Erythroblast (primary cell): Measurements from ENCODE around the gene CLASP1.
A peak's percentile ranks its signal among the peaks of the same experiment; 100 is the strongest.
"Not testable (repeated sequence)": the region's sequence is repeated elsewhere in the genome, so short reads cannot be mapped to it uniquely, and the experiment has no call there.

Experiments
- DNase-seq, 2 experiments: peaks; one replicate each; lab custom pipeline; 2025; lab: John Stamatoyannopoulos, UW
- GATA1 ChIP-seq: IDR thresholded peaks from 2 replicates; pipeline ENCODE4 v1.6.1; 2011; ENCODE audit warnings: low read depth, mild to moderate bottlenecking, control low read depth, low read length, moderate library complexity
- POLR2A ChIP-seq: IDR thresholded peaks from 2 replicates; pipeline ENCODE4 v1.6.1; 2011; ENCODE audit warnings: mild to moderate bottlenecking, low read length

CLASP1 gene

DNA sequence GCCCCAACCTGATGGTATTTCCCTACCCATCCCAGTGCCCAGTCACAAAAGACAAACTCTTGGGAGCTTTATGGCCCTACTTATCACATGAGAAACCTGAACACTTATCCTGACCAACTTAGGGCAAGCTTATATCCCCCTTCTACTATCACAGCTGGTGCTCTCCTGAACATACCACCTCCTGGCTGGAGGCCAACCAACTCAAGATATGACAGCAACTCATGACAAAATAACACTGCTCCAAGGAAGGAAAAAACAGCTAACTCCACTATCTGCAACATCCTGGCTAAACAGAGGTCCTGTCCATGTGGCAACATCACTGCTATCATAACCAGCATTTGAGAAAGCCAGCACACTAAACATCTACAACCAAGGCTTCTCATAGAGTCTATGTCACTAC, 20.9 kb upstream of the CLASP1 start:
- DNase-seq, result peak; percentile 8 to 35
- TF ChIP-seq POLR2A (no peak), GATA1 (no peak)

- TF ChIP-seq POLR2A (no peak), GATA1 (no peak)
- DNase-seq, result no peak
Observed at GRCh38 chr2:121667618-121668017, 18.4 kb upstream of the CLASP1 start.

GRCh38 chr2:121666042-121666441, 16.8 kb upstream of the CLASP1 start:
- no peak for DNase-seq

DNA sequence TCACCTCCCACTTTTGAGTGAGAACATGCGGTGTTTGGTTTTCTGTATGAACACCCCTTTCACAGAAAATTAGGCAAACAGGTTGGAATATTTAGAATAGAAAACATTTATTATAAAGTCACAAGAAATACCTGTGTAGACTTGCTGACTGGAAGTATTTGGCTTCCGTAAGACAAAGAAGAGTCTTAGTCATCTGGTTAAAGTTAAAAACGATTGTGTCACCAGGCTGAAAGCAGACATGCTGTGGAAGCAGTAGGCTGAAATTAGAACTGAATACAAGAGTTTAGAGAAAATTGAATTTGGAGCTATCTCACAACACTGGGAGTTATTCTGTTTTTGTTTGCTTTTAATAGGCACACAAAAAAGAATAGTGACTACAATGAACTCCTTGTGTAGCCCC, 16.2 kb upstream of the CLASP1 start:
- TF ChIP-seq POLR2A (no peak), GATA1 (no peak)
- no peak for DNase-seq

More at GRCh38 chr2:121666042-121666441, 16.8 kb upstream of the CLASP1 start:
- no peak for TF ChIP-seq GATA1
- no peak for TF ChIP-seq POLR2A

GRCh38 chr2:121664713-121665112, 15.5 kb upstream of the CLASP1 start:
- DNase-seq, result no peak
- no peak for TF ChIP-seq POLR2A
- no peak for TF ChIP-seq GATA1

DNA sequence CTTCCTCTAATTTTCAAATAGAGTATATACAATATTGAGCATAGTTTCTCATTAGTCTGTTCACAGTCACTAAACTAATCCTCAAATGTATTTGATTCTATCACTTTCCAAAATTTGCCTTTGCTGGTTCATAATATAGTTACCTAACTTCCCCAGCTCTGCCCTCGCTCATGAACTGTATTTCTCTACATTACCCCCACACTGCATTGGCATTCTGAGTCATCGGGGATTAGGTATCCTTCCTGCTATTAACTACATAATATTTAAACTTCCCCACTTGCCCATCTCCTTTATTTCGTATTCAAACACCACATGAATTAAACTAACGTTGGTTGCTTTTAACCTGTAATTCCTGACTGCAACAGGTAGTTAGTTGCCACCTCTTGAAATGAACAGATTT, 14.8 kb upstream of the CLASP1 start:
- no peak for TF ChIP-seq POLR2A
- no peak for TF ChIP-seq GATA1
- DNase-seq, result no peak

- no peak for TF ChIP-seq POLR2A
- TF ChIP-seq GATA1, result no peak
- no peak for DNase-seq
Observed at GRCh38 chr2:121663434-121663833, 14.2 kb upstream of the CLASP1 start.

DNA sequence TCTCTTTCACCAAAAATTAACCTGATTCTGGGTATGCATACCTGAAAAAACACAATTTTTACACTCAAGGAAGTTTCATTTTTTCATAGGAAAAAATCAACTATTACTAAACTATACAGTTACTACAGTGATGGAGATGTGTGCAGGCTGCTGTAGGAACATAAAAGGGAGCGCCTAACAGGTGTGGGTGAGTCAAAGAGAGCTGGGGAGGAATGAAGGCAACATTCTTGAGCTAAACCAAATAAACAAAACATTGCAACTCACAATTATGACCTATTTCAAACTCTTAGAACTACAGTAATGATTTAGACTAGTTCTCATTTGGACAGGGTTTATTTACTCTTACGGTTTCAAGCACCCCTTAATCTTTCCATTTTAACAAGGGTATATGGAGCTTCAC, 13.4 kb upstream of the CLASP1 start:
- TF ChIP-seq POLR2A, result no peak
- no peak for TF ChIP-seq GATA1
- no peak for DNase-seq

DNA sequence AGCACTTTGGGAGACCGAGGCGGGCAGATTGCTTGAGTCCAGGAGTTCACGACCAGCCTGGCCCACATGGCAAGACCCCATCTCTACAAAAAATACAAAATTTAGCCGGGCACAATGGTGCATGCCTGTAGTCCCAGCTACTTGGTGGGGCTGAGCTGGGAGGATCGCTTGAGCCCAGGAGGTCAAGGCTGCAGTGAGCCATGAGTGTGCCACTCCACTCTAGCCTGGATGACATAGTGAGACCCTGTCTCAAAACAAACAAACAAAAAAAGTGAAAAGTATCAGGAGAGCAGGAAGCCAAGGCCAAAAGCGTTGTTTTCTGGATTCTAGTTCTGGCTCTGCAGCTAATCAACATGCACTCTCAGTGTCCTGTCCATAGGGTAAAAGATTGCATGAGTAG, 10.7 kb upstream of the CLASP1 start:
- no peak for DNase-seq
- TF ChIP-seq GATA1, result no peak
- TF ChIP-seq POLR2A, result no peak

- not testable (repeated sequence) for DNase-seq
Observed at GRCh38 chr2:121658393-121658792, 9.1 kb upstream of the CLASP1 start.

GRCh38 chr2:121653035-121653434, 3.8 kb upstream of the CLASP1 start:
- peak in 1 of 2 experiments; percentile 7 for DNase-seq

DNA sequence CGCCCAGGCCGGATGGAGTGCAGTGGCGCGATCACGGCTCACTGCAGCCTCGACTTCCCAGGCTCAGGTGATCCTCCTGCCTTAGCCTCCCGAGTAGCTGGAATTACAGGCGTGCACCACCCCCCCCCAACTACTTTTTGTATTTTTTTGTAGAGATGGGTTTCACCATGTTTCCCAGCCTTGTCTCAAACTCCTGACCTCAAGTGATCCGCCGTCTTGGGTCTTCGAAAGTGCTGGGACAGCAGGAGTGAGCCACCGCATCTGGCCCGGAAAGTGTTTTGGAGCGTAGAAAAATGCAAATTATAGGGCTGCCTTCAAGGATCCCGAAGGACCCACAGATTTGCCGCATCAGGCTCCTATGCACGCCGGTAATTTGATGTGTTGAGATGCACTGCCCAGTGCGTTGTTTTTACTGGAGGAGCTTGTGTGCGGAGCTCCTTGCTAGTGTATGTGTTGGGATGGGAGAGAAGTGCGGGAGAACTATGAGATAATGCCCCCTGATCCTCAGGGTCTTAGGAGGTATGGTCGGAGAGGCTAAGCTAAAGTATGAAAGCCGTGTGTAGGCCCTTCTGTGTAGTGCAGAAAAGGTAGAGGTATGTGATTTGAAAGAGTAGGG, 1.2 kb upstream of the CLASP1 start:
- TF ChIP-seq POLR2A (no peak), GATA1 (no peak)

More at GRCh38 chr2:121653035-121653434, 3.8 kb upstream of the CLASP1 start:
- TF ChIP-seq GATA1 (no peak), POLR2A (no peak)

GRCh38 chr2:121649596-121650314, 493 bp upstream of the CLASP1 start:
- TF ChIP-seq POLR2A, result peak; percentile 93
- TF ChIP-seq GATA1, result no peak
- DNase-seq, result peak; percentile 97 to 99

More for the DNA sequence above, 1.2 kb upstream of the CLASP1 start:
- peak; percentile 61 to 66 for DNase-seq
